ENCODE data around the gene LPIN1. TPM values are rescaled to one million over a fixed set of nuclear protein-coding genes. Genes with fewer than 3 reads are reported as not detected.
"Not testable (repeated sequence)": the region's sequence is repeated elsewhere in the genome, so short reads cannot be mapped to it uniquely, and the experiment has no call there.

Gene LPIN1
- total and polyA plus RNA-seq, 4 donors, result 10.1 to 27.4 (median 13.4) TPM

DNA sequence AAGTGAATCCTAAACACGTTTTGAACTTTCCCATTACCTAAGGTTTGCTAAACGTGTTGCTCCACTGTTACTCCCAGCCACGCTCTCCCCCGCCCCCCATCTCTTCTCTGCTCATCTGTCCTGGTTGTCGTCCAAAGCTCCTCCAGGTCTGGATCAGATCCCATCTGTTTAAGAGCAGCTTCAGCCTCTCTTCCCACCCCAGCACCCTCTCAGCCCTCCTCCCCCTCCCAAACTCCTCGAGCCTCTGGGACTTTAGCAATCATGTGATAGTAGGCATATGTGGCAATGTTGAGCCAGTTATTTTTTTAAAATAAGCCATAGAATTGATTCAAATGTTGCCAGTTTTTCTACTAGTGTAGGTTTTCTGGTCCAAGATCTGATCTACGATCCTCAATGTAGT, 20.0 kb upstream of the LPIN1 start:
- Histone ChIP-seq H3K27me3 (ENCODE audit: control insufficient read depth in 4 of 4, insufficient read depth in 4 of 4, low read length in 3 of 4) (no peaks in the 10 kb centered on the region), H3K9ac (ENCODE audit: low read depth in 1 of 2, low read length in 2 of 2) (peak overlapping the region in 1 of 2 donors; percentile 63), H3K4me3 (ENCODE audit: low read depth in 1 of 3, low read length in 3 of 3) (no peak overlapping the region), H3K9me3 (ENCODE audit: control insufficient read depth in 4 of 4, low read length in 3 of 4) (no peaks in the 10 kb centered on the region), H3K36me3 (ENCODE audit: control insufficient read depth in 4 of 4, insufficient read depth in 3 of 4, low read depth in 1 of 4, low read length in 3 of 4) (peaks cover 0 to 2% (median 0%) of the 10 kb centered on the region in 4 donors), H3K27ac (ENCODE audit: low read depth in 1 of 2, low read length in 2 of 2) (peak overlapping the region; percentile 78 to 84), H3K4me1 (ENCODE audit: control insufficient read depth in 4 of 4, insufficient read depth in 4 of 4, low read length in 3 of 4) (peaks cover 7 to 23% (median 14%) of the 10 kb centered on the region in 4 donors)
- WGBS, result 24% methylated on average over 7 of the region's 7 CpGs
- TF ChIP-seq SP1 (IDR thresholded peaks at IDR 0.05), result peak; percentile 61
- TF ChIP-seq, protein P1, sequence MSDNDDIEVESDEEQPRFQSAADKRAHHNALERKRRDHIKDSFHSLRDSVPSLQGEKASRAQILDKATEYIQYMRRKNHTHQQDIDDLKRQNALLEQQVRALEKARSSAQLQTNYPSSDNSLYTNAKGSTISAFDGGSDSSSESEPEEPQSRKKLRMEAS (IDR thresholded peaks at IDR 0.05), result peak; percentile 85
- peak; percentile 68 for TF ChIP-seq YY1 (IDR thresholded peaks at IDR 0.05)
- no peak for TF ChIP-seq FOXA1 (IDR thresholded peaks at IDR 0.05)
- TF ChIP-seq JUND (IDR thresholded peaks at IDR 0.05), result peak in 1 of 2 donors; percentile 60
- TF ChIP-seq, protein P2, sequence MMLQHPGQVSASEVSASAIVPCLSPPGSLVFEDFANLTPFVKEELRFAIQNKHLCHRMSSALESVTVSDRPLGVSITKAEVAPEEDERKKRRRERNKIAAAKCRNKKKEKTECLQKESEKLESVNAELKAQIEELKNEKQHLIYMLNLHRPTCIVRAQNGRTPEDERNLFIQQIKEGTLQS (IDR thresholded peaks at IDR 0.05), result no peak
- peak; percentile 28 for TF ChIP-seq FOXA2 (IDR thresholded peaks at IDR 0.05)
- TF ChIP-seq EGR1 (IDR thresholded peaks at IDR 0.05; ENCODE audit: low read depth in 2 of 2), result peak in 1 of 2 donors; percentile 79
- TF ChIP-seq NR2F2 (IDR thresholded peaks at IDR 0.05), result no peak
- TF ChIP-seq, protein P3, sequence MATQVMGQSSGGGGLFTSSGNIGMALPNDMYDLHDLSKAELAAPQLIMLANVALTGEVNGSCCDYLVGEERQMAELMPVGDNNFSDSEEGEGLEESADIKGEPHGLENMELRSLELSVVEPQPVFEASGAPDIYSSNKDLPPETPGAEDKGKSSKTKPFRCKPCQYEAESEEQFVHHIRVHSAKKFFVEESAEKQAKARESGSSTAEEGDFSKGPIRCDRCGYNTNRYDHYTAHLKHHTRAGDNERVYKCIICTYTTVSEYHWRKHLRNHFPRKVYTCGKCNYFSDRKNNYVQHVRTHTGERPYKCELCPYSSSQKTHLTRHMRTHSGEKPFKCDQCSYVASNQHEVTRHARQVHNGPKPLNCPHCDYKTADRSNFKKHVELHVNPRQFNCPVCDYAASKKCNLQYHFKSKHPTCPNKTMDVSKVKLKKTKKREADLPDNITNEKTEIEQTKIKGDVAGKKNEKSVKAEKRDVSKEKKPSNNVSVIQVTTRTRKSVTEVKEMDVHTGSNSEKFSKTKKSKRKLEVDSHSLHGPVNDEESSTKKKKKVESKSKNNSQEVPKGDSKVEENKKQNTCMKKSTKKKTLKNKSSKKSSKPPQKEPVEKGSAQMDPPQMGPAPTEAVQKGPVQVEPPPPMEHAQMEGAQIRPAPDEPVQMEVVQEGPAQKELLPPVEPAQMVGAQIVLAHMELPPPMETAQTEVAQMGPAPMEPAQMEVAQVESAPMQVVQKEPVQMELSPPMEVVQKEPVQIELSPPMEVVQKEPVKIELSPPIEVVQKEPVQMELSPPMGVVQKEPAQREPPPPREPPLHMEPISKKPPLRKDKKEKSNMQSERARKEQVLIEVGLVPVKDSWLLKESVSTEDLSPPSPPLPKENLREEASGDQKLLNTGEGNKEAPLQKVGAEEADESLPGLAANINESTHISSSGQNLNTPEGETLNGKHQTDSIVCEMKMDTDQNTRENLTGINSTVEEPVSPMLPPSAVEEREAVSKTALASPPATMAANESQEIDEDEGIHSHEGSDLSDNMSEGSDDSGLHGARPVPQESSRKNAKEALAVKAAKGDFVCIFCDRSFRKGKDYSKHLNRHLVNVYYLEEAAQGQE (IDR thresholded peaks at IDR 0.05), result peak; percentile 35
- TF ChIP-seq HNF4A (conservative IDR thresholded peaks at IDR 0.05), result peak; percentile 64 to 90
- peak; percentile 18 to 53 for TF ChIP-seq RAD21 (IDR thresholded peaks at IDR 0.05)
- no peak for TF ChIP-seq TAF1 (conservative IDR thresholded peaks at IDR 0.05)
- TF ChIP-seq RXRA (IDR thresholded peaks at IDR 0.05), result peak; percentile 66 to 86
- TF ChIP-seq, protein P4, sequence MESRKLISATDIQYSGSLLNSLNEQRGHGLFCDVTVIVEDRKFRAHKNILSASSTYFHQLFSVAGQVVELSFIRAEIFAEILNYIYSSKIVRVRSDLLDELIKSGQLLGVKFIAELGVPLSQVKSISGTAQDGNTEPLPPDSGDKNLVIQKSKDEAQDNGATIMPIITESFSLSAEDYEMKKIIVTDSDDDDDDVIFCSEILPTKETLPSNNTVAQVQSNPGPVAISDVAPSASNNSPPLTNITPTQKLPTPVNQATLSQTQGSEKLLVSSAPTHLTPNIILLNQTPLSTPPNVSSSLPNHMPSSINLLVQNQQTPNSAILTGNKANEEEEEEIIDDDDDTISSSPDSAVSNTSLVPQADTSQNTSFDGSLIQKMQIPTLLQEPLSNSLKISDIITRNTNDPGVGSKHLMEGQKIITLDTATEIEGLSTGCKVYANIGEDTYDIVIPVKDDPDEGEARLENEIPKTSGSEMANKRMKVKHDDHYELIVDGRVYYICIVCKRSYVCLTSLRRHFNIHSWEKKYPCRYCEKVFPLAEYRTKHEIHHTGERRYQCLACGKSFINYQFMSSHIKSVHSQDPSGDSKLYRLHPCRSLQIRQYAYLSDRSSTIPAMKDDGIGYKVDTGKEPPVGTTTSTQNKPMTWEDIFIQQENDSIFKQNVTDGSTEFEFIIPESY (IDR thresholded peaks at IDR 0.05), result peak; percentile 89
- DNase-seq (ENCODE audit: low spot score), result peak; percentile 38

DNA sequence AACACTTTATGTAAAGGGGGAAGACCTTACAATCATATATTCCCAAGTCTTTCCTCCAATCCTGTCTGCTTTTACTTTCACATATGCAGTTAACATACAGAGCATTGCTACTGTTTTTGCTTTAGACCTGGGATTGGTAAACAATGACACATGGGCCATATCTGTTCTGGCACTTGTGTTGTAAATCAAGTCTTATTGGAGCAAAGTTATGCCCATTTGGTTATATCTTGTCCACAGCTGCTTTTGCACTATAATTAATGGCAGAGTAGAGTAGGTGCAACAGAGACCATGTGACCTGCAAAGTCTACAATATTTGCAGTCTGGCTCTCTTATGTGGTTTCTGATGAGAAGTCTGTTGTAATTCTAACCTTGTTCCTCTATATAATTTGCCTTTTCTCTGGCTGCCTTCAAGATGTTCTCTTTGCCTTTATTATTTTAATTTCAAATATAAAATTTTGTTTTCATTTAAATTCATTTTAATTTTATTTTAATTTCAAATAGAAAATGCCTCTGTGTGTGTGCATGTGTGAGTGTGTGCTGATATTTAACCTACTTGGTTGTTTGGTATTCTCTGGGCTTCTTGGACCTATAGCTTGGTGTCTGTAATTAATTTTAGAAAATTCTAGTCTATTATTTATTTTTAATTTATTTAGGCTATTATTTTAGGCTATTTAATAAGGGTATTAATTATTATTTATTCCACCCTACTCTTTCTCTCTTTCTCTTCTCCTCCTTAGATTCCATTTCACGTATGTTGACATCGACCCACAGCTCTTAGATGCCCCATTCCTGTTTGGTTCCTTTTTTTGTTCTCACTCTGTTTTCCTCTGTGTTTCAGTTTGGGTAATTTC, 16.8 kb upstream of the LPIN1 start:
- H3K27me3 ChIP-seq (ENCODE audit: control insufficient read depth in 4 of 4, insufficient read depth in 4 of 4, low read length in 3 of 4), result no peaks in the 10 kb centered on the region
- DNase-seq (ENCODE audit: low spot score), result no peak
- TF ChIP-seq RXRA (IDR thresholded peaks at IDR 0.05) (no peak), HNF4A (conservative IDR thresholded peaks at IDR 0.05) (no peak), NR2F2 (IDR thresholded peaks at IDR 0.05) (no peak), FOXA2 (IDR thresholded peaks at IDR 0.05) (no peak), HNF4G (IDR thresholded peaks at IDR 0.05) (no peak), TAF1 (conservative IDR thresholded peaks at IDR 0.05) (no peak), EGR1 (IDR thresholded peaks at IDR 0.05; ENCODE audit: low read depth in 2 of 2) (no peak), JUND (IDR thresholded peaks at IDR 0.05) (no peak)
- TF ChIP-seq, protein P3 (IDR thresholded peaks at IDR 0.05), result no peak
- peaks cover 3 to 12% (median 5%) of the 10 kb centered on the region in 4 donors for H3K4me1 ChIP-seq (ENCODE audit: control insufficient read depth in 4 of 4, insufficient read depth in 4 of 4, low read length in 3 of 4)
- H3K9me3 ChIP-seq (ENCODE audit: control insufficient read depth in 4 of 4, low read length in 3 of 4), result no peaks in the 10 kb centered on the region
- H3K36me3 ChIP-seq (ENCODE audit: control insufficient read depth in 4 of 4, insufficient read depth in 3 of 4, low read depth in 1 of 4, low read length in 3 of 4), result peaks cover 0 to 2% (median 0%) of the 10 kb centered on the region in 4 donors
- H3K4me3 ChIP-seq (ENCODE audit: low read depth in 1 of 3, low read length in 3 of 3), result no peak overlapping the region
- WGBS, result 87% methylated on average over 2 of the region's 2 CpGs
- no peak overlapping the region for H3K9ac ChIP-seq (ENCODE audit: low read depth in 1 of 2, low read length in 2 of 2)
- H3K27ac ChIP-seq (ENCODE audit: low read depth in 1 of 2, low read length in 2 of 2), result no peak overlapping the region

DNA sequence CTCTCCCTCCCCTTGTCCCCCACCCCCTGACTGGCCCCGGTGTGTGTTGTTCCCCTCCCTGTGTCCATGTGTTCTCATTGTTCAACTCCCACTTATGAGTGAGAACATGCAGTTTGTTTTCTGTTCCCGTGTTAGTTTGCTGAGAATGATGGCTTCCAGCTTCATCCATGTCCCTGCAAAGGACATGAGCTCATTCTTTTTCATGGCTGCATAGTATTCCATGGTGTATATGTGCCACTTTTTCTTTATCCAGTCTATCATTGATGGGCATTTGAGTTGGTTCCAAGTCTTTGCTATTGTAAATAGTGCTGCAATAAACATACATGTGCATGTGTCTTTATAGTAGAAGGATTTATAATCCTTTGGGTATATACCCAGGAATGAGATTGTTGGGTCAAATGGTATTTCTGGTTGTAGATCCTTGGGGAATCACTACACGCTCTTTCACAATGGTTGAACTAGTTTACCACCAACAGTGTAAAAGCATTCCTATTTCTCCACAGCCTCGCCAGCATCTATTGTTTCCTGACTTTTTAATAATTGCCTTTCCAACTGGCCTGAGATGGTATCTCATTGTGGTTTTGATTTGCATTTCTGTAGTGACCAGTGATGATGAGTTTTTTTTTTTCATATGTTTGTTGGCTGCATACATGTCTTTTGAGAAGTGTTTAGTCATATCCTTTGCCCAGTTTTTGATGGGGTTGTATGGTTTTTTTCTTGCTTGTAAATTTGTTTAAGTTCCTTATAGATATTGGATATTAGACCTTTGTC, 15.0 kb upstream of the LPIN1 start:
- H3K27ac ChIP-seq (ENCODE audit: low read depth in 1 of 2, low read length in 2 of 2); H3K4me1 ChIP-seq (ENCODE audit: control insufficient read depth in 4 of 4, insufficient read depth in 4 of 4, low read length in 3 of 4); H3K9me3 ChIP-seq (ENCODE audit: control insufficient read depth in 4 of 4, low read length in 3 of 4); DNase-seq (ENCODE audit: low spot score); H3K4me3 ChIP-seq (ENCODE audit: low read depth in 1 of 3, low read length in 3 of 3); H3K27me3 ChIP-seq (ENCODE audit: control insufficient read depth in 4 of 4, insufficient read depth in 4 of 4, low read length in 3 of 4); H3K36me3 ChIP-seq (ENCODE audit: control insufficient read depth in 4 of 4, insufficient read depth in 3 of 4, low read depth in 1 of 4, low read length in 3 of 4); H3K9ac ChIP-seq (ENCODE audit: low read depth in 1 of 2, low read length in 2 of 2): not testable (repeated sequence)
- 93% methylated on average over 4 of the region's 4 CpGs for WGBS

All from liver (tissue), 9 donors.